HG02870 (cell line): ENCODE data around the gene PUS1.
"Not testable (repeated sequence)": the region's sequence is repeated elsewhere in the genome, so short reads cannot be mapped to it uniquely, and the experiment has no call there.

ENCODE experiments used
- ATAC-seq: cut with Tn5 transposase; IDR thresholded peaks from one replicate; pipeline ENCODE4 v1.9.1; 2021; ENCODE audit warnings: mild to moderate bottlenecking, moderate library complexity; ENCODE audit not compliant: unreplicated experiment

The PUS1 gene

DNA sequence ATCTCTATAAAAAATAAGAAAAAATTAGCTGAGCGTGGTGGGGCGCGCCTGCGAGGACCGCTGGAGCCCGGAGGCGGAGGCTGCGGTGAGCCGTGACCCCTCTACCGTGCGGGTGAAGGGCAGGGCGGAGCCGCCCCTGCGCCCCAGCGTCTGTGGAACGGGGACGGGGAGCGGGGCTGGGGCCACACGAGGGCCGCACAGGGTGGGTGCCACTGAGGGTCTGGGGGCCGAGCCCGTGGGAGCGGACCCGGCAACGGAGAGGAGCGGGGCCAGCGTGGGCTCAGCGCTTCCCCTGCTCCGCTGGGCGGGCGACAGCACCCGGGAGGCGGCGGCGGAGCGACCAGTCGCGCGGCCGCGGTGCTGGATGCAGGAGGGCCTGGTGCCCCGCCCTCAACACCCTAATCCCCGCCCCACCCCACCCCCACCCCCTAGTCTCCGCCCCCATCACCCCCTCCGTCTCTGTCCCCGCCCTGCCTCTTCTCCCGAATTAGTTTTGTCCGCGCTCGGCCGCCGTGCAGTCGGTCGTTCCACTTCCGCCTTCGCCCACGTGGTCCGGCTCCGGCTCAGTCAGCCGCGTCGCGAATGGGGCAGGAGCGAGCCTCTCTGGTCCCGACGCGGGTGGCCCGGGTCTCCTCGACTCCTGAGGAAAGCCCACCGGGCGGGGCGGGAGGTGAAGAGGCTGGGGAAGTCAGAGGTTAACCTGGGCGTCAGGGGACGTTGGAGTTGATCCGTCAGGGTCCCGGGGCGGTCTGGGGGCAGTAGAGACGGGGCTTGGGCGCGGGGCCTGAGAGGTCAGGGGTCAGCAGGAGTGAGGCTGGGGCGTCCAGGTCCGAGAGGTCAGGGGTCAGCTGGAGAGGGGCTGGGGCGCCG, at the start of gene PUS1:
Gene PUS1 (plus strand): TSS at position 566 of the 870 bp plus-strand sequence. CDS start 447 bp downstream, outside the sequence.
- peak; percentile 63 for ATAC-seq

DNA sequence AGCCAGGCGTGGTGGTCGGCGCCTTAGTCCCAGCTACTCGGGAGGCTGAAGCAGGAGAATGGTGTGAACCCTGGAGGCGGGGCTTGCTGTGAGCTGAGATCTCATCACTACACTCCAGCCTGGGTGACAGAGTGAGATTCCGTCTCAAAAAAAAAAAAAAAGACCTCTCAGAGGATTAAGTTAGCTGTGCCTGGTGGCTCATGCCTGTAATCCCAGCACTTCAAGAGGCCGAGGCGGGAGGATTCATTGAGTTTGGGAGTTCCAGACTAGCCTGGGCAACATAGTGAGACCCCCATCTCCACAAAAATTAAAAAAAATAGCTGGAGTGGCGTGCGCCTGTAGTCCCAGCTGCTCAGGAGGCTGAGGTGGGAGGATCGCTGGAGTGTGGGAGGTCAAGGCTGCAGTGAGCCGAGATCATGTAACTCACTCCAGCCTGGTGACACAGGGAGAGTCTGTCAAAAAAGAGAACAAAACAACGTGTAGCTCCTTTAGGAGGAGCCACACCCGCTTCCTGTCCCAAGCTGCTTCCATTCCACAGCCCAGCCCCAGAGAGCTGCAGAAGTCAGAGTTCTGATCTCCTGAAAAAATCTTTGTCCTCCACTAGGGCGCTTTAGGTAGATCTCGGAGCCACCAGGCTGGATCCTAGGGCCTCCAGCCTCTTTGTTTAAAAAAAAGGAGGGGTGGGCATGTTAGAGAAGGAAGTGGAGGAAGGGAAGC, 46.1 kb upstream of the PUS1 start:
- no peak for ATAC-seq

- no peak for ATAC-seq
Observed at GRCh38 chr12:131883521-131883900, 45.6 kb upstream of the PUS1 start.

DNA sequence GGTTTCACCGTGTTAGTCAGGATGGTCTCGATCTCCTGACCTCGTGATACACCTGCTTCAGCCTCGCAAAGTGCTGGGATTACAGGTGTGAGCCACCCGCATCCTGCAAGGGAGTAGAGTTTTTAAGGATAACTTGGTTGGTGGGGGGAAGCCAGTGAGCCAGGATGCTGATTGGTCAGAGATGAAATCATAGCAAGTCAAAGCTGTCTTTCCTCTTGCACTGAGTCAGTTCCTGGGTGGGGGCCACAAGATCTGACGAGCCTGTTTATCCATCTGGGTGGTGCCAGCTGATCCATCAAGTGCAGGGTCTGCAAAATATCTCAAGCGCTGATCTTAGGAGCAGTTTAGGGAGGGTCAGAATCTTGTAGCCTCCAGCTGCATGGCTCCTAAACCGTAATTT, 44.0 kb upstream of the PUS1 start:
- not testable (repeated sequence) for ATAC-seq

GRCh38 chr12:131885543-131886057, 43.5 kb upstream of the PUS1 start:
- no peak for ATAC-seq

GRCh38 chr12:131891722-131892121, 37.4 kb upstream of the PUS1 start:
- ATAC-seq, result not testable (repeated sequence)

DNA sequence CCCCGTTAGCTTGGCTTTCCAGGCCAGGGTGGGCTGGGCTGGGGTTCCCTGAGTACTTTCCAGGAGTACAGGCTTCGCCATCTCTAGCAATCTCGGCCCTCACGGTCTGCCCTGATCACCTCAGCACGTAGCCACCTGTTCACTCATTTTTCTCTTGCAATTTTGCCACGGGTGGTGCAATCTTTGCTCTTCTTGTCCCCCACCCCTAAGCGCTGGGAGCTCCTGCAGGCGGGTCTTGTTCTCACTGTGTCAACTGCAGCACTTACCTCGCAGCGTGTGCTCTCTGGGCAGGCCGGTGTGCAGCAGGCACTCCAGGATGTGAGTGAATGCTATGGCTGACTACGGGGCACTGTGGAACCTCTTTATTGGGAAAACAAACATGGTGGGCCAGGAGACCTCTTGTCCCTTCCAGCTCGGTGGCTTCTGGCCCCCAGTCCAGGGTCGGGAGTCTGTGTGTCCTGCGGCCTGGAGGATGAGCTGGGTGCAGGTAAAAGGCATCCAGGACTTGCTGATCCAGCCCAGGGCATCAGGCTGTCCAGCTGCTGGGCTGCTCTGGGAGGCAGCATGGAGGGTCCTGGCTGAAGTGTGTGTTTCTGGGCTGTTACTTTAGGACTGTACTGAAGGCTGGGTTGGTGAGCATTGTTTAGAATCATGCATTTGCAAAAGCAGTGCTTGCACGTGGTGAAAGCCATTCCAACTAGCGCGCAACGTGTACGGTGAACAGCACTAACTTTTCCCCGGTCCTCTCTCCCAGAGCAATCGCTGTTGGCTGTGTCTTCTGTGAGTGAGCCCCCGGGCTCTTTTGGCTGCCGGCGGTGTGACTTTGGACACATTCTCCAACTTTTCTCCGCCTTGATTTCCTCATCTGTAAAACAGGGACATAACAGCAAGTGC, 36.1 kb upstream of the PUS1 start:
- no peak for ATAC-seq

DNA sequence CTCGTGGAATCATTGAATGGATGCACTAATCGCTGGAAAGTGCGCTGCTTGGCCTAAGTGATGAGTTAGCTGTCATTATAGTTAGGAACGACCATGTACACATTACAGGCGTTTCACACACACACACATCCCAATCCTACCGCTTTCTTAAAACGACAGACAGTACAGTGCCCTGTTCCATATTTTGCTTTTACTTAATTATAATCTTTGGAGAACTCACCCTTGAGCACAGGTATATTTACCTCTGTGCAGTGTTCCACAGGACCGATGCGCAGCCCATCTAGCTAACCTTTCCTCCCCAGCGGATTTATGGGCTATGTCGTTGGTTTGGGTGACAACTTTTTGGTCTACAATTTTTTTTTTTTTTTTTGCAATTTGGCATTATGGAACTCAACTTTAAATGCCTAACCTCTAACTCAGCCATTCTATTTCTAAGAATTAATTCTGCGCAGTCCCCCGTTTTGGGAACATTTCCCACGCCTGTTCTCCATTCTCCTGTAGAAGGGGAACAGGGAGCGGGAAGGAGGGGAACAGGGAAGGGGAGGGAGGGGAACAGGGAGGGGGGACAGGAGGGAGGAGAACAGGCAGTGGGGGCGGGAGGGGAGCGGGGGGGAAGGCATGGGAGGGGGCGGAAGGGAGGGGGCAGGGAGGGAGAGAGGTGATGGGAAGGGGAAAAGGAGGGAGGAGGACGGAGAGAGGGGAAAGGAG, 35.3 kb upstream of the PUS1 start:
- no peak for ATAC-seq

DNA sequence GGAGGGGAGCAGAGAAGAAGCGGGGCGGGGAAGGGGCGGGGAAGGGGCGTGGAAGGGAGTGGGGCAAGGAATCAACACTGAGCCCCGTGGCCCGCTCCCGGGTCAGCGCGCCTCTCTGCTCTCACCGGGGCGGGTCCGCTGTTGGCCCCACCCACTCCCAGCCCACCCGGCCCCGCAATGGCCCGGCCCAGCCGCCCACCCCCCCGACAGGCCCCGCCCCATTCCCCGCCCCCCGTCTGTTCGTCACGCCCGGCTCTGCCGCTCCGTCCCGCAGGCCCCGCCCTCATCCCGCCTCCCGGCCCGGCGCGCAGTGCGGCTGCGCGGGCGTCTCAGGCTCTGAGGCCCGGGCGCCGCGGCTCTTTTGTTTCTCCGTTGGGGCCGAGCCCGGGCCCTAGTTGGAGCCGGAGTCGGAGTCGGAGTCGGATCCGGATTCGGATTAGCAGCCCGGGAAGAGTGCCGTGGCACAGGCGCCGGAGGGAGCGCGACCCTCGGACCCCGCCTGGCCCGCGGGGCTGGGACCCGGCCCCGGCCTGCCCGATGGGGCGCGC, 34.7 kb upstream of the PUS1 start, which contains the start of gene ULK1:
Gene ULK1 (plus strand): TSS at position 310 of the 548 bp plus-strand sequence. CDS start 380 bp downstream, outside the sequence.
- ATAC-seq, result peak; percentile 75

- no peak for ATAC-seq
Observed at GRCh38 chr12:131894981-131895639, 34.0 kb upstream of the PUS1 start.

GRCh38 chr12:131895640-131896079, 33.4 kb upstream of the PUS1 start:
- ATAC-seq, result peak; percentile 6

DNA sequence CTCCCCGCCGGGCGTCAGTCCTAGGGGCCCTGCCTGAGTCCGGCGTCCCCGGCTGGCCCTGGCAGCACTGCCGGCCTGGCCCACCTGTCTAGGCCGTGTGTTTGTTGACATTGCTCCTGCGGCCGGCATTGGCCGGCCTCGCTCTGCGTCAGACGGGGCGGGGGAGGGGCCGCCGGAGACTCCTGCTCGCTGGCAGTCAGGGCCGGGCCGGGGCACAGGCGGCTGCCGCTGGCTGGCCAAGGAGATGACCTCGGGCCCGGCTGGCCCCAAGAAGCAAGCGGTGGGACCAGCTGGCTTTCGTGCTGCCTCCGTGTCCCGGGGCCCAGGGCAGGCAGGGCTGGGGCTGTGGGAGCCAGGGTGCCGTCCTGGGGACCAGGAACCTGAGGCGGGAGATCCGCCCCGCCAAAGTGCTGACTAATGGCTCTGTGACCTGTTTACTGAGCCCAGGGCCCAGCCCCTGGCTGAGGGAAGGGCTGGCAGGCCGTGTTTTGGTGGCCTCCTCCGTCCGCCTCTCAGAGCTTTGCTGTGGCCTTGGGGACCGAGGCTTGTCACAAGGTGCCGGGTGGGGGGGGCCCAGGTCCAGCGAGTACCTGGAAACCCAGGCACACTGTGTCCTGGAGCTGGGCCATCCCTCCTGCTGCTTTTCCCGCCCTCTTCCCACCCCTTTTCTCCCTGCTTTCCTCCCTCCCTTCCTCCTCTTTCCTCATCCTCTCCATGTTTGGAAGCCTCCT, 32.8 kb upstream of the PUS1 start:
- ATAC-seq, result peak; percentile 57

DNA sequence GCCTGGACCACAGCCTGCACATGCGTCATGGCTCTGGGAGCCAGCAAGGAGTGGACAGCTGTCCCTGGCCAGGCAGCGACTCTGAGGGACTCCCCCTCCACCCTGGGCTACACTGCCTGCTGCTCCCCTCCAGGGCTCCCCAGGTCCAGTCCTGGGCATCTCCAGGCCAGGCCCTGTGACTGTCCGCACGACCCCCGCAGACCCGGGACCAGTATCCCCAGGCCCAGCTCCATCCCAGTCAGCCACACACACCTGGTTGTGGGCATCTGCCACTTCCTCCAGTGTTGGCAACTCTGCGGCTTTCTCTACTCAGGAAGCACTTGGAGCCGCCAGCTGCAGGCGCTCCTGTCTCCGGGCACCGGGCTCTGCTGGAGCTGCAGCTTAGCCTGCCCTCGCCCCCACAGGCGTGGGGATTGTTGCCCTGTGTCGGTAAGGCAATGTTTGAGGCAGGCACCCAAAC, 32.2 kb upstream of the PUS1 start:
- no peak for ATAC-seq

GRCh38 chr12:131897276-131897675, 31.8 kb upstream of the PUS1 start:
- no peak for ATAC-seq

DNA sequence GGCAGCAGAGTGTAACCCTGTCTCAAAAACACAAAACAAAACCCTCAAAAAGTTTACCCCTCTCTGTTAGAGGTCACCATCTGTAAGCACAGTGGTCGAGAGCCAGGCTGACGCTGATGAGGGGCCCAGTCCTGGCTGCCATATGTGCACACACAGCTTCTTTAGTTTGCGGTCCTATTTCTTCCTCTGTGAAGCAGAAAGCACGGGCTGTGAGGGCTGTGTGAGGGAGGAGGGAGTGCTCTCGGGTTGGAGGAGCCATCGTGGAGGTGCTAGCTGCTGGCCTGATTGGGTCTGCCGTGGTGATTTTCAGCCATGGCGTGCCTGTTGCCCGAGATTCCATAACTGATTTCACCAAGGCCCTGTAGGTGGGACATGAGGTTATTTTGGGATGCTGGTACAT, 31.2 kb upstream of the PUS1 start:
- ATAC-seq, result no peak

DNA sequence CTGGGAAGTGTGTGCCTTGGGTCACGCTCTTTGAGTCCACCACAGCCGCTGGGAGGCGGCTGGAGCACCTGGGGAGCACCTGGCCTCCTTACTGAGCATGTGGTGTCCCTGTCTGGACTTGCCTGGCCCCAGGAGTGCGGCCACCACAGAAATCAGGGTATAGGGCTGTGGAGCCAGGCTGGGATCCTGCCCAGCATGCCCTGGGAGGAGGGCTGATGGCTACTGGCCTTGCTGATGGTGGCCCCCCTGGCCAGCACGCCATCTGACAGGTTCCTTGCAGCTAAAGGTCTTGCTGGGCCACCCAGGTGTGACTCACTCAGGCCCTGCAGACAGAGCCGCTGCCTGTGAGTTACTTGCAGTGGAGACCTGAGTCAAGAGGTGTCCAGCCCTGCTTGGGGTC, 28.7 kb upstream of the PUS1 start:
- no peak for ATAC-seq

GRCh38 chr12:131901431-131902331, 27.4 kb upstream of the PUS1 start:
- no peak for ATAC-seq
